GM23338 (cell line): Measurements from ENCODE around the gene CDH18.

Experiments
- CREB1 ChIP-seq: fragments of 250-450 bp; sonication (Bioruptor Pico); IDR thresholded peaks from 2 replicates; pipeline ENCODE4 v1.5.0; 2020; ENCODE audit warnings: low read depth, mild to moderate bottlenecking, moderate library complexity
- EZH2 ChIP-seq: fragments of 200-600 bp; sonication (generic); IDR thresholded peaks from one replicate; pipeline ENCODE4 v1.8.0; 2017; ENCODE audit warnings: antibody characterized with exemption, mild to moderate bottlenecking, low read depth; ENCODE audit not compliant: unreplicated experiment
- EZH2phosphoT487 ChIP-seq: fragments of 200-600 bp; sonication (generic); IDR thresholded peaks from one replicate; pipeline ENCODE4 v1.8.1; 2018; ENCODE audit warnings: antibody characterized with exemption; ENCODE audit not compliant: unreplicated experiment
- JUNB ChIP-seq: IDR thresholded peaks from one replicate; pipeline ENCODE4 v1.6.1; 2016; ENCODE audit warnings: antibody characterized with exemption; ENCODE audit not compliant: unreplicated experiment
- POLR2AphosphoS5 ChIP-seq: IDR thresholded peaks from 2 replicates; pipeline ENCODE4 v1.6.1; 2016; ENCODE audit warnings: antibody characterized with exemption, low read depth
- TF ChIP-seq, protein P1 (sequence below), 2 experiments: fragments of 200-600 bp in 1 of 2; sonication (generic) in 1 of 2; conservative IDR thresholded peaks; 2 replicates each; pipeline versions ENCODE4 v1.5.1 to v1.6.1; 2016 to 2017; ENCODE audit warnings: antibody characterized with exemption in 2 of 2, low read depth in 2 of 2, mild to moderate bottlenecking in 2 of 2, moderate library complexity in 1 of 2
- TF ChIP-seq, protein P2 (sequence below): fragments of 250-450 bp; sonication (Bioruptor Pico); IDR thresholded peaks from 2 replicates; pipeline ENCODE4 v1.5.0; 2020; ENCODE audit warnings: mild to moderate bottlenecking, moderate library complexity
- TF ChIP-seq, protein P3 (sequence below): IDR thresholded peaks from 2 replicates; pipeline ENCODE4 v1.6.1; 2016; ENCODE audit warnings: antibody characterized with exemption

DNA sequence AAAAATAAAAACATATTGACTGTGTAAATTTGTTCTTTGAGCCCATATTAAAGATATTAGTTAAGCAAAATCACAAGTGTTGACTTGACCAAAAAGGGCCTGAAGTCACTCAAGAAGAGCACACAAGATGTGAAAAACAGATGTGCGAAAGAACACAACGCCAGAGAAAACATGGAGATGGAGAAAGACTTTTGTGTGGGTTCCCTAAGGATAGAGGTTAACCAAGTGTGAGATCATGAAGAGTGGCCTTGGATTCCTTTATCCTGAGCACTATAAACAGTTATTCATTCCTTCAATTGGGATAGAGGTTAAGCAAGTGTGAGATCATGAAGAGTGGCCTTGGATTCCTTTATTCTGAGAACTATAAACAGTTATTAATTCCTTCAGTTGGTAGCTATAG, 361.8 kb downstream of the CDH18 start:
- TF ChIP-seq, protein P1, sequence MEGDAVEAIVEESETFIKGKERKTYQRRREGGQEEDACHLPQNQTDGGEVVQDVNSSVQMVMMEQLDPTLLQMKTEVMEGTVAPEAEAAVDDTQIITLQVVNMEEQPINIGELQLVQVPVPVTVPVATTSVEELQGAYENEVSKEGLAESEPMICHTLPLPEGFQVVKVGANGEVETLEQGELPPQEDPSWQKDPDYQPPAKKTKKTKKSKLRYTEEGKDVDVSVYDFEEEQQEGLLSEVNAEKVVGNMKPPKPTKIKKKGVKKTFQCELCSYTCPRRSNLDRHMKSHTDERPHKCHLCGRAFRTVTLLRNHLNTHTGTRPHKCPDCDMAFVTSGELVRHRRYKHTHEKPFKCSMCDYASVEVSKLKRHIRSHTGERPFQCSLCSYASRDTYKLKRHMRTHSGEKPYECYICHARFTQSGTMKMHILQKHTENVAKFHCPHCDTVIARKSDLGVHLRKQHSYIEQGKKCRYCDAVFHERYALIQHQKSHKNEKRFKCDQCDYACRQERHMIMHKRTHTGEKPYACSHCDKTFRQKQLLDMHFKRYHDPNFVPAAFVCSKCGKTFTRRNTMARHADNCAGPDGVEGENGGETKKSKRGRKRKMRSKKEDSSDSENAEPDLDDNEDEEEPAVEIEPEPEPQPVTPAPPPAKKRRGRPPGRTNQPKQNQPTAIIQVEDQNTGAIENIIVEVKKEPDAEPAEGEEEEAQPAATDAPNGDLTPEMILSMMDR (conservative IDR thresholded peaks at IDR 0.05; ENCODE audit: low read depth in 2 of 2), result no peak
- no peak for TF ChIP-seq POLR2AphosphoS5
- TF ChIP-seq, protein P2, sequence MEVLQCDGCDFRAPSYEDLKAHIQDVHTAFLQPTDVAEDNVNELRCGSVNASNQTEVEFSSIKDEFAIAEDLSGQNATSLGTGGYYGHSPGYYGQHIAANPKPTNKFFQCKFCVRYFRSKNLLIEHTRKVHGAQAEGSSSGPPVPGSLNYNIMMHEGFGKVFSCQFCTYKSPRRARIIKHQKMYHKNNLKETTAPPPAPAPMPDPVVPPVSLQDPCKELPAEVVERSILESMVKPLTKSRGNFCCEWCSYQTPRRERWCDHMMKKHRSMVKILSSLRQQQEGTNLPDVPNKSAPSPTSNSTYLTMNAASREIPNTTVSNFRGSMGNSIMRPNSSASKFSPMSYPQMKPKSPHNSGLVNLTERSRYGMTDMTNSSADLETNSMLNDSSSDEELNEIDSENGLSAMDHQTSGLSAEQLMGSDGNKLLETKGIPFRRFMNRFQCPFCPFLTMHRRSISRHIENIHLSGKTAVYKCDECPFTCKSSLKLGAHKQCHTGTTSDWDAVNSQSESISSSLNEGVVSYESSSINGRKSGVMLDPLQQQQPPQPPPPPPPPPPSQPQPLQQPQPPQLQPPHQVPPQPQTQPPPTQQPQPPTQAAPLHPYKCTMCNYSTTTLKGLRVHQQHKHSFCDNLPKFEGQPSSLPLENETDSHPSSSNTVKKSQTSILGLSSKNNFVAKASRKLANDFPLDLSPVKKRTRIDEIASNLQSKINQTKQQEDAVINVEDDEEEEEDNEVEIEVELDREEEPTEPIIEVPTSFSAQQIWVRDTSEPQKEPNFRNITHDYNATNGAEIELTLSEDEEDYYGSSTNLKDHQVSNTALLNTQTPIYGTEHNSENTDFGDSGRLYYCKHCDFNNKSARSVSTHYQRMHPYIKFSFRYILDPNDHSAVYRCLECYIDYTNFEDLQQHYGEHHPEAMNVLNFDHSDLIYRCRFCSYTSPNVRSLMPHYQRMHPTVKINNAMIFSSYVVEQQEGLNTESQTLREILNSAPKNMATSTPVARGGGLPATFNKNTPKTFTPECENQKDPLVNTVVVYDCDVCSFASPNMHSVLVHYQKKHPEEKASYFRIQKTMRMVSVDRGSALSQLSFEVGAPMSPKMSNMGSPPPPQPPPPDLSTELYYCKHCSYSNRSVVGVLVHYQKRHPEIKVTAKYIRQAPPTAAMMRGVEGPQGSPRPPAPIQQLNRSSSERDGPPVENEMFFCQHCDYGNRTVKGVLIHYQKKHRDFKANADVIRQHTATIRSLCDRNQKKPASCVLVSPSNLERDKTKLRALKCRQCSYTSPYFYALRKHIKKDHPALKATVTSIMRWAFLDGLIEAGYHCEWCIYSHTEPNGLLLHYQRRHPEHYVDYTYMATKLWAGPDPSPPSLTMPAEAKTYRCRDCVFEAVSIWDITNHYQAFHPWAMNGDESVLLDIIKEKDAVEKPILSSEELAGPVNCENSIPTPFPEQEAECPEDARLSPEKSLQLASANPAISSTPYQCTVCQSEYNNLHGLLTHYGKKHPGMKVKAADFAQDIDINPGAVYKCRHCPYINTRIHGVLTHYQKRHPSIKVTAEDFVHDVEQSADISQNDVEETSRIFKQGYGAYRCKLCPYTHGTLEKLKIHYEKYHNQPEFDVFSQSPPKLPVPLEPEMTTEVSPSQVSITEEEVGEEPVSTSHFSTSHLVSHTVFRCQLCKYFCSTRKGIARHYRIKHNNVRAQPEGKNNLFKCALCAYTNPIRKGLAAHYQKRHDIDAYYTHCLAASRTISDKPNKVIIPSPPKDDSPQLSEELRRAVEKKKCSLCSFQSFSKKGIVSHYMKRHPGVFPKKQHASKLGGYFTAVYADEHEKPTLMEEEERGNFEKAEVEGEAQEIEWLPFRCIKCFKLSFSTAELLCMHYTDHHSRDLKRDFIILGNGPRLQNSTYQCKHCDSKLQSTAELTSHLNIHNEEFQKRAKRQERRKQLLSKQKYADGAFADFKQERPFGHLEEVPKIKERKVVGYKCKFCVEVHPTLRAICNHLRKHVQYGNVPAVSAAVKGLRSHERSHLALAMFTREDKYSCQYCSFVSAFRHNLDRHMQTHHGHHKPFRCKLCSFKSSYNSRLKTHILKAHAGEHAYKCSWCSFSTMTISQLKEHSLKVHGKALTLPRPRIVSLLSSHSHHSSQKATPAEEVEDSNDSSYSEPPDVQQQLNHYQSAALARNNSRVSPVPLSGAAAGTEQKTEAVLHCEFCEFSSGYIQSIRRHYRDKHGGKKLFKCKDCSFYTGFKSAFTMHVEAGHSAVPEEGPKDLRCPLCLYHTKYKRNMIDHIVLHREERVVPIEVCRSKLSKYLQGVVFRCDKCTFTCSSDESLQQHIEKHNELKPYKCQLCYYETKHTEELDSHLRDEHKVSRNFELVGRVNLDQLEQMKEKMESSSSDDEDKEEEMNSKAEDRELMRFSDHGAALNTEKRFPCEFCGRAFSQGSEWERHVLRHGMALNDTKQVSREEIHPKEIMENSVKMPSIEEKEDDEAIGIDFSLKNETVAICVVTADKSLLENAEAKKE (CRISPR knock-in tag), result no peak
- no peak for TF ChIP-seq JUNB
- no peak for TF ChIP-seq EZH2
- TF ChIP-seq, protein P3, sequence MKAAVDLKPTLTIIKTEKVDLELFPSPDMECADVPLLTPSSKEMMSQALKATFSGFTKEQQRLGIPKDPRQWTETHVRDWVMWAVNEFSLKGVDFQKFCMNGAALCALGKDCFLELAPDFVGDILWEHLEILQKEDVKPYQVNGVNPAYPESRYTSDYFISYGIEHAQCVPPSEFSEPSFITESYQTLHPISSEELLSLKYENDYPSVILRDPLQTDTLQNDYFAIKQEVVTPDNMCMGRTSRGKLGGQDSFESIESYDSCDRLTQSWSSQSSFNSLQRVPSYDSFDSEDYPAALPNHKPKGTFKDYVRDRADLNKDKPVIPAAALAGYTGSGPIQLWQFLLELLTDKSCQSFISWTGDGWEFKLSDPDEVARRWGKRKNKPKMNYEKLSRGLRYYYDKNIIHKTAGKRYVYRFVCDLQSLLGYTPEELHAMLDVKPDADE, result no peak
- no peak for TF ChIP-seq CREB1 (CRISPR knock-in tag)
- no peak for TF ChIP-seq EZH2phosphoT487
